Measurements from ENCODE around the gene PLD4. TPM values are rescaled to one million over a fixed set of nuclear protein-coding genes. Genes with fewer than 3 reads are reported as not detected.

Gene PLD4
- total and polyA plus RNA-seq, 2 experiments from 2014 or later = not detected

DNA sequence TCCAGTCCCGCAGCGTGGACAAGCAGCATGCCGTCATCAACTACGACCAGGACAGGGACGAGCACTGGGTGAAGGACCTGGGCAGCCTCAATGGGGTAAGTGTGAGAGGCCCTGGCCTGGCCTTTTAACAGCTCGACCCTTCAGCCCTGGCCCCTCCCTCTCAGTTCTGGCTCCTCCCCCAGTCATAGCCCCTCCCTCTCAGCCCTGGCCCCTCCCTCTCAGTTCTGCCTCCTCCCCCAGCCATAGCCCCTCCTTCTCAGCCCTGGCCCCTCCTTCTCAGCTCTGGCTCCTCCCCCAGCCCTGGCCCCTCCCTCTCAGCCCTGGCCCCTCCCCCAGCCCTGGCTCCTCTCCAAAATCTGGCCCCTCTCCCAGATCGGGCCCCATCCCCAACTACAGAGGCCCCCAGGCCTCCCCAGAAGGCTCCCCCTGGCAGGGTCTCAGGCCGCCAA, 48.4 kb upstream of the PLD4 start:
- H3K36me3 Mint-ChIP-seq (ENCODE audit: low read depth) = peaks cover 8% of the 10 kb centered on the region; the same call in 1 of the 3 replicates

More for the DNA sequence above, 48.4 kb upstream of the PLD4 start:
- TF ChIP-seq STAT1 (IDR thresholded peaks at IDR 0.05; ENCODE audit: unreplicated experiment) (no peak), ZNF331 (CRISPR knock-in tag; IDR thresholded peaks at IDR 0.05; ENCODE audit: low read depth) (no peak), JUNB (IDR thresholded peaks at IDR 0.05; ENCODE audit: unreplicated experiment) (no peak), NANOG (IDR thresholded peaks at IDR 0.05; ENCODE audit: borderline replicate concordance) (no peak), POLR2AphosphoS5 (IDR thresholded peaks at IDR 0.05; ENCODE audit: low read depth) (no peak), ZNF114 (CRISPR knock-in tag; IDR thresholded peaks at IDR 0.05) (no peak), EZH2 (IDR thresholded peaks at IDR 0.05; ENCODE audit: low read depth, unreplicated experiment) (no peak), CREB1 (CRISPR knock-in tag; IDR thresholded peaks at IDR 0.05; ENCODE audit: low read depth) (no peak), EZH2phosphoT487 (IDR thresholded peaks at IDR 0.05; ENCODE audit: unreplicated experiment) (no peak)
- TF ChIP-seq, protein P1, sequence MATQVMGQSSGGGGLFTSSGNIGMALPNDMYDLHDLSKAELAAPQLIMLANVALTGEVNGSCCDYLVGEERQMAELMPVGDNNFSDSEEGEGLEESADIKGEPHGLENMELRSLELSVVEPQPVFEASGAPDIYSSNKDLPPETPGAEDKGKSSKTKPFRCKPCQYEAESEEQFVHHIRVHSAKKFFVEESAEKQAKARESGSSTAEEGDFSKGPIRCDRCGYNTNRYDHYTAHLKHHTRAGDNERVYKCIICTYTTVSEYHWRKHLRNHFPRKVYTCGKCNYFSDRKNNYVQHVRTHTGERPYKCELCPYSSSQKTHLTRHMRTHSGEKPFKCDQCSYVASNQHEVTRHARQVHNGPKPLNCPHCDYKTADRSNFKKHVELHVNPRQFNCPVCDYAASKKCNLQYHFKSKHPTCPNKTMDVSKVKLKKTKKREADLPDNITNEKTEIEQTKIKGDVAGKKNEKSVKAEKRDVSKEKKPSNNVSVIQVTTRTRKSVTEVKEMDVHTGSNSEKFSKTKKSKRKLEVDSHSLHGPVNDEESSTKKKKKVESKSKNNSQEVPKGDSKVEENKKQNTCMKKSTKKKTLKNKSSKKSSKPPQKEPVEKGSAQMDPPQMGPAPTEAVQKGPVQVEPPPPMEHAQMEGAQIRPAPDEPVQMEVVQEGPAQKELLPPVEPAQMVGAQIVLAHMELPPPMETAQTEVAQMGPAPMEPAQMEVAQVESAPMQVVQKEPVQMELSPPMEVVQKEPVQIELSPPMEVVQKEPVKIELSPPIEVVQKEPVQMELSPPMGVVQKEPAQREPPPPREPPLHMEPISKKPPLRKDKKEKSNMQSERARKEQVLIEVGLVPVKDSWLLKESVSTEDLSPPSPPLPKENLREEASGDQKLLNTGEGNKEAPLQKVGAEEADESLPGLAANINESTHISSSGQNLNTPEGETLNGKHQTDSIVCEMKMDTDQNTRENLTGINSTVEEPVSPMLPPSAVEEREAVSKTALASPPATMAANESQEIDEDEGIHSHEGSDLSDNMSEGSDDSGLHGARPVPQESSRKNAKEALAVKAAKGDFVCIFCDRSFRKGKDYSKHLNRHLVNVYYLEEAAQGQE (IDR thresholded peaks at IDR 0.05; ENCODE audit: unreplicated experiment) = no peak
- TF ChIP-seq, protein P2, sequence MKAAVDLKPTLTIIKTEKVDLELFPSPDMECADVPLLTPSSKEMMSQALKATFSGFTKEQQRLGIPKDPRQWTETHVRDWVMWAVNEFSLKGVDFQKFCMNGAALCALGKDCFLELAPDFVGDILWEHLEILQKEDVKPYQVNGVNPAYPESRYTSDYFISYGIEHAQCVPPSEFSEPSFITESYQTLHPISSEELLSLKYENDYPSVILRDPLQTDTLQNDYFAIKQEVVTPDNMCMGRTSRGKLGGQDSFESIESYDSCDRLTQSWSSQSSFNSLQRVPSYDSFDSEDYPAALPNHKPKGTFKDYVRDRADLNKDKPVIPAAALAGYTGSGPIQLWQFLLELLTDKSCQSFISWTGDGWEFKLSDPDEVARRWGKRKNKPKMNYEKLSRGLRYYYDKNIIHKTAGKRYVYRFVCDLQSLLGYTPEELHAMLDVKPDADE (IDR thresholded peaks at IDR 0.05) = no peak
- TF ChIP-seq, protein P3, sequence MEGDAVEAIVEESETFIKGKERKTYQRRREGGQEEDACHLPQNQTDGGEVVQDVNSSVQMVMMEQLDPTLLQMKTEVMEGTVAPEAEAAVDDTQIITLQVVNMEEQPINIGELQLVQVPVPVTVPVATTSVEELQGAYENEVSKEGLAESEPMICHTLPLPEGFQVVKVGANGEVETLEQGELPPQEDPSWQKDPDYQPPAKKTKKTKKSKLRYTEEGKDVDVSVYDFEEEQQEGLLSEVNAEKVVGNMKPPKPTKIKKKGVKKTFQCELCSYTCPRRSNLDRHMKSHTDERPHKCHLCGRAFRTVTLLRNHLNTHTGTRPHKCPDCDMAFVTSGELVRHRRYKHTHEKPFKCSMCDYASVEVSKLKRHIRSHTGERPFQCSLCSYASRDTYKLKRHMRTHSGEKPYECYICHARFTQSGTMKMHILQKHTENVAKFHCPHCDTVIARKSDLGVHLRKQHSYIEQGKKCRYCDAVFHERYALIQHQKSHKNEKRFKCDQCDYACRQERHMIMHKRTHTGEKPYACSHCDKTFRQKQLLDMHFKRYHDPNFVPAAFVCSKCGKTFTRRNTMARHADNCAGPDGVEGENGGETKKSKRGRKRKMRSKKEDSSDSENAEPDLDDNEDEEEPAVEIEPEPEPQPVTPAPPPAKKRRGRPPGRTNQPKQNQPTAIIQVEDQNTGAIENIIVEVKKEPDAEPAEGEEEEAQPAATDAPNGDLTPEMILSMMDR (conservative IDR thresholded peaks at IDR 0.05; ENCODE audit: low read depth in 2 of 2) = no peak
- TF ChIP-seq, protein P4, sequence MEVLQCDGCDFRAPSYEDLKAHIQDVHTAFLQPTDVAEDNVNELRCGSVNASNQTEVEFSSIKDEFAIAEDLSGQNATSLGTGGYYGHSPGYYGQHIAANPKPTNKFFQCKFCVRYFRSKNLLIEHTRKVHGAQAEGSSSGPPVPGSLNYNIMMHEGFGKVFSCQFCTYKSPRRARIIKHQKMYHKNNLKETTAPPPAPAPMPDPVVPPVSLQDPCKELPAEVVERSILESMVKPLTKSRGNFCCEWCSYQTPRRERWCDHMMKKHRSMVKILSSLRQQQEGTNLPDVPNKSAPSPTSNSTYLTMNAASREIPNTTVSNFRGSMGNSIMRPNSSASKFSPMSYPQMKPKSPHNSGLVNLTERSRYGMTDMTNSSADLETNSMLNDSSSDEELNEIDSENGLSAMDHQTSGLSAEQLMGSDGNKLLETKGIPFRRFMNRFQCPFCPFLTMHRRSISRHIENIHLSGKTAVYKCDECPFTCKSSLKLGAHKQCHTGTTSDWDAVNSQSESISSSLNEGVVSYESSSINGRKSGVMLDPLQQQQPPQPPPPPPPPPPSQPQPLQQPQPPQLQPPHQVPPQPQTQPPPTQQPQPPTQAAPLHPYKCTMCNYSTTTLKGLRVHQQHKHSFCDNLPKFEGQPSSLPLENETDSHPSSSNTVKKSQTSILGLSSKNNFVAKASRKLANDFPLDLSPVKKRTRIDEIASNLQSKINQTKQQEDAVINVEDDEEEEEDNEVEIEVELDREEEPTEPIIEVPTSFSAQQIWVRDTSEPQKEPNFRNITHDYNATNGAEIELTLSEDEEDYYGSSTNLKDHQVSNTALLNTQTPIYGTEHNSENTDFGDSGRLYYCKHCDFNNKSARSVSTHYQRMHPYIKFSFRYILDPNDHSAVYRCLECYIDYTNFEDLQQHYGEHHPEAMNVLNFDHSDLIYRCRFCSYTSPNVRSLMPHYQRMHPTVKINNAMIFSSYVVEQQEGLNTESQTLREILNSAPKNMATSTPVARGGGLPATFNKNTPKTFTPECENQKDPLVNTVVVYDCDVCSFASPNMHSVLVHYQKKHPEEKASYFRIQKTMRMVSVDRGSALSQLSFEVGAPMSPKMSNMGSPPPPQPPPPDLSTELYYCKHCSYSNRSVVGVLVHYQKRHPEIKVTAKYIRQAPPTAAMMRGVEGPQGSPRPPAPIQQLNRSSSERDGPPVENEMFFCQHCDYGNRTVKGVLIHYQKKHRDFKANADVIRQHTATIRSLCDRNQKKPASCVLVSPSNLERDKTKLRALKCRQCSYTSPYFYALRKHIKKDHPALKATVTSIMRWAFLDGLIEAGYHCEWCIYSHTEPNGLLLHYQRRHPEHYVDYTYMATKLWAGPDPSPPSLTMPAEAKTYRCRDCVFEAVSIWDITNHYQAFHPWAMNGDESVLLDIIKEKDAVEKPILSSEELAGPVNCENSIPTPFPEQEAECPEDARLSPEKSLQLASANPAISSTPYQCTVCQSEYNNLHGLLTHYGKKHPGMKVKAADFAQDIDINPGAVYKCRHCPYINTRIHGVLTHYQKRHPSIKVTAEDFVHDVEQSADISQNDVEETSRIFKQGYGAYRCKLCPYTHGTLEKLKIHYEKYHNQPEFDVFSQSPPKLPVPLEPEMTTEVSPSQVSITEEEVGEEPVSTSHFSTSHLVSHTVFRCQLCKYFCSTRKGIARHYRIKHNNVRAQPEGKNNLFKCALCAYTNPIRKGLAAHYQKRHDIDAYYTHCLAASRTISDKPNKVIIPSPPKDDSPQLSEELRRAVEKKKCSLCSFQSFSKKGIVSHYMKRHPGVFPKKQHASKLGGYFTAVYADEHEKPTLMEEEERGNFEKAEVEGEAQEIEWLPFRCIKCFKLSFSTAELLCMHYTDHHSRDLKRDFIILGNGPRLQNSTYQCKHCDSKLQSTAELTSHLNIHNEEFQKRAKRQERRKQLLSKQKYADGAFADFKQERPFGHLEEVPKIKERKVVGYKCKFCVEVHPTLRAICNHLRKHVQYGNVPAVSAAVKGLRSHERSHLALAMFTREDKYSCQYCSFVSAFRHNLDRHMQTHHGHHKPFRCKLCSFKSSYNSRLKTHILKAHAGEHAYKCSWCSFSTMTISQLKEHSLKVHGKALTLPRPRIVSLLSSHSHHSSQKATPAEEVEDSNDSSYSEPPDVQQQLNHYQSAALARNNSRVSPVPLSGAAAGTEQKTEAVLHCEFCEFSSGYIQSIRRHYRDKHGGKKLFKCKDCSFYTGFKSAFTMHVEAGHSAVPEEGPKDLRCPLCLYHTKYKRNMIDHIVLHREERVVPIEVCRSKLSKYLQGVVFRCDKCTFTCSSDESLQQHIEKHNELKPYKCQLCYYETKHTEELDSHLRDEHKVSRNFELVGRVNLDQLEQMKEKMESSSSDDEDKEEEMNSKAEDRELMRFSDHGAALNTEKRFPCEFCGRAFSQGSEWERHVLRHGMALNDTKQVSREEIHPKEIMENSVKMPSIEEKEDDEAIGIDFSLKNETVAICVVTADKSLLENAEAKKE (CRISPR knock-in tag; IDR thresholded peaks at IDR 0.05) = no peak
- Histone ChIP-seq H3K4me1 (ENCODE audit: insufficient read depth) (no peaks in the 10 kb centered on the region; the same call in 1 of the 2 replicates), H3K4me2 (no peak overlapping the region; the same call in 1 of the 2 replicates), H3K27ac (ENCODE audit: low read depth) (no peak overlapping the region), H3K27me3 (ENCODE audit: insufficient read depth) (no peaks in the 10 kb centered on the region), H4K20me1 (replicated peaks; ENCODE audit: insufficient read depth) (no peaks in the 10 kb centered on the region; the same call in 1 of the 2 replicates), H3K9me2 (ENCODE audit: insufficient read depth) (no peaks in the 10 kb centered on the region), H3K79me2 (replicated peaks; ENCODE audit: insufficient read depth) (peaks cover 6% of the 10 kb centered on the region; the same call in 1 of the 2 replicates), H3F3A (replicated peaks; ENCODE audit: low read depth) (no peaks in the 10 kb centered on the region), H3K4me3 (no peak overlapping the region), H2AFZ (no peak overlapping the region), H3K36me3 (ENCODE audit: insufficient read depth) (no peaks in the 10 kb centered on the region)
- ATAC-seq = peak; percentile 50
- H3K27ac Mint-ChIP-seq = no peak overlapping the region; the same call in 1 of the 2 replicates
- no peak overlapping the region for H3K4me3 Mint-ChIP-seq
- peaks cover 16% of the 10 kb centered on the region for H3K27me3 Mint-ChIP-seq (ENCODE audit: insufficient read depth, low read depth, poor library complexity)
- peaks cover 23% of the 10 kb centered on the region for H3K4me1 Mint-ChIP-seq
- DNase-seq (ENCODE audit: low spot score) = peak; percentile 76
- no peaks in the 10 kb centered on the region for H3K9me3 Mint-ChIP-seq
